Stimulated activated naive CD8-positive, alpha-beta T cell treated with anti-CD3 and anti-CD28 coated beads, Interleukin-15, Interleukin-2, amounts not matched to agents 100 U/mL and 50 U/mL, for 24 hours (primary cell): ENCODE results near the gene DTNB.
"Not testable (repeated sequence)": the region's sequence is repeated elsewhere in the genome, so short reads cannot be mapped to it uniquely, and the experiment has no call there.

Experiments
- ATAC-seq: fragments of 150-1000 bp; cut with Tn5 transposase; one replicate; pipeline ENCODE4 v1.10.0; 2021
- DNase-seq: peaks from one replicate; pipeline ENCODE4 v3.0.0; 2021

Gene DTNB

GRCh38 chr2:25418944-25419677 is 254.3 kb downstream of the DTNB start:
- no peak for ATAC-seq
- DNase-seq, result no peak

GRCh38 chr2:25417715-25418369 is 255.5 kb downstream of the DTNB start:
- no peak for DNase-seq
- no peak for ATAC-seq

- no peak for DNase-seq
- ATAC-seq, result no peak
Observed at GRCh38 chr2:25416674-25417073, 256.7 kb downstream of the DTNB start.

GRCh38 chr2:25414781-25415180 is 258.6 kb downstream of the DTNB start:
- DNase-seq (no peak), ATAC-seq (no peak)

- ATAC-seq, DNase-seq: not testable (repeated sequence)
Observed at GRCh38 chr2:25413409-25413808, 260.0 kb downstream of the DTNB start.

- ATAC-seq, result no peak
- DNase-seq, result no peak
Observed at GRCh38 chr2:25411753-25412152, 261.6 kb downstream of the DTNB start.

GRCh38 chr2:25411281-25411680 is 262.1 kb downstream of the DTNB start:
- DNase-seq, result no peak
- no peak for ATAC-seq

- no peak for DNase-seq
- ATAC-seq, result no peak
Observed at GRCh38 chr2:25410370-25410769, 263.0 kb downstream of the DTNB start.

- ATAC-seq, result no peak
- no peak for DNase-seq
Observed at GRCh38 chr2:25409468-25409867, 263.9 kb downstream of the DTNB start.

GRCh38 chr2:25409044-25409443 is 264.3 kb downstream of the DTNB start:
- no peak for ATAC-seq
- DNase-seq, result no peak

- DNase-seq, result no peak
- ATAC-seq, result no peak
Observed at GRCh38 chr2:25405611-25406295, 267.6 kb downstream of the DTNB start.

GRCh38 chr2:25403120-25403760 is 270.1 kb downstream of the DTNB start:
- peak; percentile 34 for ATAC-seq
- not testable (repeated sequence) for DNase-seq

- ATAC-seq, result peak; percentile 60
Observed at GRCh38 chr2:25402477-25402876, 270.9 kb downstream of the DTNB start.

GRCh38 chr2:25401307-25402026 is 271.9 kb downstream of the DTNB start:
- ATAC-seq, result no peak
- DNase-seq, result no peak

More at GRCh38 chr2:25402477-25402876, 270.9 kb downstream of the DTNB start:
- DNase-seq, result peak; percentile 12

- DNase-seq, result no peak
- ATAC-seq, result no peak
Observed at GRCh38 chr2:25400576-25401216, 272.7 kb downstream of the DTNB start.

- ATAC-seq (no peak), DNase-seq (no peak)
Observed at GRCh38 chr2:25400169-25400568, 273.2 kb downstream of the DTNB start.

- no peak for ATAC-seq
- DNase-seq, result no peak
Observed at GRCh38 chr2:25398534-25398933, 274.8 kb downstream of the DTNB start.

- DNase-seq (no peak), ATAC-seq (no peak)
Observed at GRCh38 chr2:25397777-25398176, 275.6 kb downstream of the DTNB start.

- DNase-seq (no peak), ATAC-seq (no peak)
Observed at GRCh38 chr2:25389161-25389560, 284.2 kb downstream of the DTNB start.

- no peak for DNase-seq
- ATAC-seq, result no peak
Observed at GRCh38 chr2:25388491-25388890, 284.9 kb downstream of the DTNB start.

- DNase-seq (no peak), ATAC-seq (no peak)
Observed at GRCh38 chr2:25387876-25388449, 285.4 kb downstream of the DTNB start.
